GM04504 (cell line): ENCODE results near the gene HEATR5A.
"Not testable (repeated sequence)": the region's sequence is repeated elsewhere in the genome, so short reads cannot be mapped to it uniquely, and the experiment has no call there.

Experiments
- DNase-seq: peaks from one replicate; pipeline ENCODE4 v3.0.0-alpha.2; 2012; ENCODE audit warnings: low read depth

The HEATR5A gene

DNA sequence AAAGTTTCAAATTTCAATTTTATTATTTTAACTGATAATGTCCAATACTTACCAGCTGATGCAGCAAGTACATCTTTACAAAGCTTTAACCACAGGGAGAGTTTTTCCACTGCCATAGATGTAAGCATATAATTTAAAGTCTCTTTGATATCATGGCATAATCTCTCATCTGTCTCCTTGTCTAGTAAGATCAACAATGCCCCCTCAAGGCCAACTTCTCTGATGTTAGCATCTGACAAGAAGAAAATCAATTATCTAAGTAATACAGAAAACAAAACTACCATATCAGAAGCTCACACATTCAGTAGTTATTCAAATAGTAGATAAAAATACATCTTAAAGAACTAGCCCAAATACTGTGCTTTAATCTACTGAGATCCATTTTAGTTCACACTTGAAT lies 94.2 kb downstream of the HEATR5A start:
- DNase-seq = no peak

DNA sequence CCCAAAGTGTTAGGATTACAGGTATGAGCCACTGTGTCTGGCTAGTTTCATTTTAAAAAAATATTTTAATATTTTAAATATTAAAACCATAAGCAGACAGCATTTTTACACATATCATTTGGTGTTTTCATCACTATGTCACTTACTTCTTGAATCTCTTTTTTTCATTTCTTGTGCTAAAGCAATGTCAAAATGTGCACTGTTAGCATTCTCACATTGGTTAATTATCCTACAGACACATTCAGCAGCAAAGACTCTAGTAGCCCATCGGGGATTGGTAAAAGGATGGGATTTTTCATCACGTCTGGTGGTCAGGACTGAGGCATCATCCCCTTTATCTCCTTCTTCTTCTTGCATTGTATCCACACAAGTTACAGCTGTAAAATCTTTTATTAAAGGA lies 96.9 kb downstream of the HEATR5A start:
- DNase-seq = no peak

DNA sequence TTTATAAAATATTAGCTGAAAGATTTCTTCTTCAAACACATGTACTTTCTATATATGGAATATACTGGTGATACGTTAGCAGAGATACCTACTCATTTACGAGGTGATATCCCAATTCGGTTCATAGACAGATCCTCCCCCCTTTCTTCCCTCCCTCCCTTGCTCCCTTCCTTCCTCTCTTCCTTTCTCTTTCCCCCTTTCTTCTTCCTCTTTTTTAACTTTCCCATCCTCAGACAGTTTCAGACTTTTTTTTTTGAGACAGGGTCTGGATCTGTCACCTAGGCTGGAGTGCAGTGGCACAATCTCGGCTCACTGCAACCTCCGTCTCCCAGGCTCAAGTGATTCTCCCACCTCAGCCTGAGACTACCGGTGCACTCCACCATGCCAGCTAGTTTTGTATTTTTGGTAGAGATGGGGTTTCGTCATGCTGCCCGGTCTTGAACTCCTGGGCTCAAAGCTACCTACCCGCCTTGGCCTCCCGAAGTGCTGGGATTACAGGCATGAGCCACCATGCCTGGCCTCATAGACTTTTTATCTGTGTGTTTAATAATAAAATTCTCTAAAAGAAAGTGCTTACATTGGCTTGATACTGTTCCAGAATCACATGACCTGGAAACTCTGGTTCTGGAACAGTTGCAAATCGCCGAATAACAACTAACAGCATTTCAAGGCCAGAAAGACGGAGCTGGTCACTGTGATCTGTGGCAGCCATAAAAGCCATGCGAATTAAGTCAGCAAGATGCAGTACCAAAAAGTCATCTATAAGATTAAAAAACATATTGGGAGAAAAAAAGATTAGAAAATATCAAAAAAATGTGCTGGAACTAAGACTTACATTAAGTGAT lies 99.2 kb downstream of the HEATR5A start:
- no peak for DNase-seq

DNA sequence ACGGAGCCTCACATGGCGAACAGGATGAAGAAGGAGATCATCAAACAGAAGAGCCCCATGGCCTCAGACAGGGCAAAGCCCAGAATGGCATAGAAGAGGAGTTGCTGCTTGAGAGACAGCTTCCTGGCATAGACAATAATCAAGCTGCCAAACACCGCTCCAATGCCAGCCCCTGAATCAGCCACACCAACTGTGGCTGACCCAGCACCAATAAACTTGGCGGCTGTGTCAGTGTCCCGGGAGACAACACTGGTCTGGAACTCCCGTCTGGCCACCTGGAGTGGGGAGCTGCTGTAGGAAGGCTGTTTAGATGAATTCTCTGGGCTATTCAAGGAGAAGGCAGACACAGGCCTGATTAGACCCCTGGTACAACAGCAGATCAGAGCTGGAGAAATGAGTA lies 100.1 kb downstream of the HEATR5A start:
- DNase-seq = no peak

DNA sequence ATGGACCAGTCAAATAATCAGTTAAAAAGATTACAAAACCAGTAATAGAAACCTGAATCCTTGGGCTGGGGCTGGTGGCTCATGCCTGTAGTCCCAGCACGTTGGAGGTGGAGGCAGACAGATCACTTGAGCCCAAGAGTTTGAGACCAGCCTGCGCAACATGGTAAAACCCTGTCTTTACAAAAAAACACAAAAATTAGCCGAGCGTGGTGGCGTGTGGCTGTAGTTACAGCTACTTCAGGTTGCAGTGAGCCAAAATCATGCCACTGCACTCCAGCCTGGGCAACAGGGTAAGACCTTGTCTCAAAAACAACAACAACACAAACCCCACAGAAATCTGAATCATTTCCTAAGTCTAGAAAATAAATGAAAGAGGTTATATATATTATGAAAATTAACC lies 100.6 kb downstream of the HEATR5A start:
- no peak for DNase-seq

DNA sequence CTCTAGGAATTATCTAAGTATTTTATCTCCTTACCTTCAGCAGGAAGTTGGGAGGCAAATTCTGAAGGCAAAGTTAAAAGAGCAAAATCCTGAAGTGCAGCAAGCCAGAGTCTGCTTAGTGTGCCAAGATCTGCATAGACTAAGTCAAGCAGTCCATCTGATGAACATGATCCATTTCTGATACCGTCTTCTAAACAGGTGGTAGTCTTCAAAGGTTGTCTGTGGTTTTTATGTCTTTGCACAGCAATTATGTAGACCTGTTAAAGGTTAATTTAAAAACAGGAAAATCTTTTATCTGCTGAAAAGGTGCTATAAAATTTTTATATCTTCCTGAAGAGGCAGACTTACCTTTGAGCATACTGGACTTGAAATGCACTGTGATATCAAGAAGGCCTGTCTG lies 107.4 kb downstream of the HEATR5A start:
- DNase-seq = no peak

DNA sequence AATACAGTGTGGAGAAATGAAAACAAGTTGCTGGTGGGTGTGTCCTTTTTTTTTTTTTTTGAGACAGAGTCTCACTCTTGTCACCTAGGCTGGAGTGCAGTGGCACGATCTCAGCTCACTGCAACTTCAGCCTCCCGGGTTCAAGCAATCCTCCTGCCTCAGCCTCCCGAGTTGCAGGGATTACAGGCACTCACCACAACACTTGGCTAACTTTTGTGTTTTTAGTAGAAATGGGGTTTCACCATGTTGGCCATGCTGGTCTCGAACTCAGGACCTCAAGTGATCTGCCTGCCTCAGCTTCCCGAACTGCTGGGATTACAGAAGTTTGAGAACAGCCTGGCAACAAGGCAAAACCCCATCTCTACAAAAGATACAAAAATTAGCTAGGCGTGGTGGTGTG lies 108.0 kb downstream of the HEATR5A start:
- not testable (repeated sequence) for DNase-seq

DNA sequence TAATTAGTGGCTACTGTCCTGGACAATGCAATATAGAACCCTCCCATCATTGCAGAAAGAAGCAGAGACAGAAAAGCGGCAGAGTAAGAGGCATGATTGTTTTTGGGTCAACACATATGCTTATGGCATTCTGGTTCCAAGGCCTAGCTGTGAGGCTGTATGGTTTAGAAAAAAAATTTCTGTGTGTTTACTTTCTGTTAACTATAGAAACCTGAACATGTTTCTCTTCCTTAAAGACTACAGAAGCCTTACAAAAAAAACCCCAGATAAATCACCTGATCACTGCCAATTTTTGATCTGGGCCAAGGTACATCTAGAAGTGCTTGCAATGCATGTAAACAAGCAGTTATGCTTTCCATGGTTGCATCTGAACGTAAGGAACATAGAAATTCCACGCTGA lies 112.7 kb downstream of the HEATR5A start:
- no peak for DNase-seq

DNA sequence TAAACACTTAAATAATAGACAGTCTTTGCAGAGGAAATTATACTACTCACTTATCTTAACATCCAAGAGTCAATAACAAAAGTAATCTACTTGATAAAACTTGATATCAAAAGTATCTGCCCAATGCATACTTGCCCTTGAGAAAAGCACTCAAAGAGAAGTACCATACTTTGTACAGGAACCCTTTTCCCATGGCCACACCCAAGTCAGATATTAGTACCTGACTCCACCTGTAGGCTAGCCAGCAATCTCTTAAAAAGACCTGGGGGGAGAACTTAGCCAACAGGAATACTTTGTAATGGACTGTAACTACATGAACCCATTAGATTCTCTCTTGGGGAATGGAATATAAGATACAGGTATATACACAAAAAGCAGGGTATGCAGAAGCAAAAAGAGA lies 113.2 kb downstream of the HEATR5A start:
- no peak for DNase-seq

DNA sequence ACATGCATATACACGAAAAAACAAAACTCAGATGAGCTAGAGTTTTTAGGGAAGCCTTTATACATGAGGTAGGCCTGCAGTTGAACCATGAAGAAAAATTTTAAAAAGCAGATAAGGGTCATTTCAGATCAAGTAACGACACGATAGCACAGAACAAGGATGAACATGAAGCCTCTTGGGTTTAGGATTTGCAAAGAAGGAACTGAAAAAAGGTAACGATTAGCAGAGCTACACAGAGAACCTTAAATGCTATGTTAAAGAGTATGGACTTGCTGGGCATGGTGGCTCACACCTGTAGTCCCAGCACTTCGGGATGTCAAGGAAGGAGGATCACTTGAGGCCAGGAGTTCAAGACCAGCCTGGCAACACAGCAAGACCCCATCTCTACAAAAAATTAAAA lies 116.7 kb downstream of the HEATR5A start:
- no peak for DNase-seq

DNA sequence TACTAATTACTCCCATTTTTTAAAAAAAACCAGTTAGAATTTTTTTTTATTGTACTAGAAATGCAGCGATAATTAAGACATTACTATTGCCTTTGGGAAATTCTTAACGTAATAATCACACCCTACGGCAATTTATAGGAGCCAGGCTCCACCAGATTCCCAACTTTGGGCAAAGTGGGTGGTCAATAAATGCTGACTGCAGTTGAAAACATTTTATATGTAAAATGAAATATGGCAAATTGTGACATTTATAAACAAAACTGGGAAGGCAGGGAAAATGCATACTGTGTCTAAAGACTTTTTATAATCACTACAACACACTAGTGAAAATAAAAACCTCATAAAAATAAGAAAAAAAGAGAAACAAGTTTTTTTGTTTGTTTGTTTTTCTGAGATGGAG lies 119.5 kb downstream of the HEATR5A start:
- DNase-seq = no peak

DNA sequence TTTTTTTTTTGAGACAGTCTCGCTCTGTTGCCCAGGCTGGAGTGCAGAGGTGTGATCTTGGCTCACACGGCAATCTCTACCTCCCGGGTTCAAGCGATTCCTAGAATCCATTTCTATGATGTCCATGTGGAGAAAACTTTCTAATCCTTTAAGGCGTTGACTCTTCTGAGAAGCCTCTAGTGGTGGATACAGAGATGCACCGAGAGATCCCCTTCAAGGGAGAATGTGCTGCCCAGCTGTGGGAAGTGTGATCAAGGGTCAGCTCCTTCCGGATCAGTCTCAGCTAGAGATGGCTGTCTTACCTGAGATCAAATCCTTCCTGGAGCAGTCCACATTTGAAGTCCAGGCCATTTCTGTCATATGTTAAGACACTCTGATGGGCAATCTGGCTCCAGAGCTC lies 120.1 kb downstream of the HEATR5A start:
- no peak for DNase-seq

DNA sequence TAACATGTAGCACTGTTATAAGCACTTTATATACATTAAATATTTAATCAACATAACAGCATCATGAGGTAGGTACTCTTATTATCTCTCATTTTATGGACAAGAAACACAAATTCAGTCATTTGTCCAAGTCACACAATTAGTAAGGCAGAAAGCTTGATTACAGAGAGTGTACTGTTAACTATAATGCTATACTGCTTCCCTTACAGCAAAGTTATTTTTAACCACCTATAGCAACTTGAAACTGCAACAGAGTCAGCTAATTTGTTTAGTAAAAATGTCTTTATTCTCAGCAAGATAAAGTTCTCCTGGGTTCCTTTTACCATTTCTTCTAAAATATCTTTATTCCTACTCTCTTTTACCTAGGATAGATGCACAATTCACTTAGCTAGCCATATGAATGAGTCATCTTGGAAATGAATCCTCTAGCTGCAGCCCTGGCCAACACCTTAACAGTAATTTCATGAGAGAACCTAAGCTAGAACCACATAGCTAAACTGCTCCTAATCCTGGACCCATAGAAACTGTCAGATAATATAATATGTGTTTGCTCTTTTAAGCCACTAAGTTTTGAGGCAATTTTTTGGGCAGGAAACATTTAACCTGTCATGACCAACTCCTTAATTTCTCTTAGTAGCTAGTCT lies 122.5 kb downstream of the HEATR5A start:
- no peak for DNase-seq

DNA sequence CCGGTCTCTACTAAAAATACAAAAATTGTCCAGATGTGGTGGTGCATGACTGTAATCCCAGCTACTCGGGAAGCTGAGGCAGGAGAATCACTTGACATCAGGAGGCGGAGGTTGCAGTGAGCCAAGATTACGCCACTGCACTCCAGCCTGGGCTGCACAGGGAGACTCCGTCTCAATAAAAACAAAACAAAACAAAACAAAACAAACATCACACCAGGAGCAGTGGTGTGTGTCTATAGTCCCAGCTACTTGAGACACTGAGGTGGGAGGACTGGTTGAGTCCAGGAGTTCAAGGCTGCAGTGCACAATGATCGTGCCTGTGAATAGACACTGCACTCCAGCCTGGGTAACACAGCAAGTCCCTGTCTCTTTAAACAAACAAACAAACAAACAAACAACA lies 123.2 kb downstream of the HEATR5A start:
- DNase-seq = no peak

DNA sequence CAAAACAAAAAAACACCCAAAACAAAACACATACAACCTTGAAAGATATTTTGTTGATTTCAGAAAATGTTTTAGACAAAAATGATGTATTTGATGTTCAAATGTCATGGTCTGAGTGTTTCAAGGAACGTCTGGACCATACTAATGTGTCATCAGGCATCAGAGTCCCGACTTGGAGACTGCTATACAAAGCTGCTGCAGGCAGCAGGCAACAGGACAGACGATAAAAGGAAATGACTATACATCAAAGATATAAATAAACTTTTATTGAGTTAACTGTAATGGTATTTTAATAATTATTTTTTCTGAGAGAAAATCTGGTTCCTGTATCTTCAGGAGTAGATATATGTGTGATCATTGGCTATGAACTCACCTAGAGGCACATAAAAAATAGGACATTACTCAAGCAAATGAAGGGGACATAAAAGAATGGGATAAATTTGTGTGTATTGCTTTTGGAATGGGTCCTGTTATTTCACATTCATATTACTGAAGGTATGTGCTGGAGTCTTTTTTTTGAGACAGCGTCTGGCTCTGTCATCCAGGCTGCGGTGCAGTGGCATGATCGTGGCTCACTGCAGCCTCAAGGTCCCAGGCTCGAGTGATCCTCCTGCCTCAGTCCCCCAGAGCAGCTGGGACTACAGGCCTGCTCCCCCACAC lies 125.5 kb downstream of the HEATR5A start:
- DNase-seq = no peak

DNA sequence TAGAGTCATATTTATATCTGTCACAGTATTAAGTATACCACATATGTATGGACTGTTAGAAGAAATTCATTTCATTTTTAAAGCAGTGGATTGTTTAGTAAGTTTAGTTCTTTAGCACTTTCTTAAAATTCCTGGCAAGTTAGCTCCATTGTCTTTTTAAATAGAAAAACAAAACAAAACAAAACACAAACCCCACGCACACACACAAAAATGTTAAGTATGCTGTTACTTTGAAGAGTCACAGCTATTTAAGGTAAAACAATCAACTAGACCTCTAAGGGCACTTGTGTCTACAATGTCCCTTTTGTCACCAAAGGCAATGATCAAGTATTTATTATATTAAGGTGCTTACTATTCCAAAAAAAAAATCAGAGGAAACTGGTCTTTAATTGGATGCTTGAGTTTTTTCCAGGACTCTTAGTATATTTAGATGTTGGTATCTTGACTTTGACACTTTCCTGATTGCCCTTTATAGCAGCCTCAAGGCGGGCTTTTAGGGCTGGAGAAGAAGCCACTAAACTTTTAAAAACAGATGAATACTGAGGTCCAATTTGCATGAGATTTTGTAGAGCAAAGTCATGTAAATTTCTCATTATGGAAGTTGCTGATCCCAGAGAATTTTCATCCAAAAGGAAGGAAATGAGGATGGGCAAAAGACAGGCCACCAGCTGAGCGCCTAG lies 127.3 kb downstream of the HEATR5A start:
- DNase-seq = no peak

DNA sequence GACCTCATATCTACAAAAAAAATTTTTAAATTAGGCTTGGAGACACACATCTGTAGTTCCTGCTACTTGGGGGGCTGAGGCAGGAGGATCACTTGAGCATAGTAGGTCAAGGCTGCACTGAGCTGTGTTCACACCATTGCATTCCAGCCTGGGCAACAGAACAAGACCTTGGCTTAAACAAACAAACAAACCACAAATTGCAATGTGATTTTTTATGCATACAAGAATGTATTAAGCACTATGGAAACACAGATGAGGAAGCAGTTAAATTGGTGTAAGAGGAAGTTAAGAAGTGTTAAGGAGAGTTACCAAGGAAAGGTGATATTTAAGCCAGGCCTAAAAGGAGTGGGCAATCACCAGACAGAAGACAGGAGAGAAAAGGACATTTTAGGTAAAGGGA lies 129.1 kb downstream of the HEATR5A start:
- no peak for DNase-seq

DNA sequence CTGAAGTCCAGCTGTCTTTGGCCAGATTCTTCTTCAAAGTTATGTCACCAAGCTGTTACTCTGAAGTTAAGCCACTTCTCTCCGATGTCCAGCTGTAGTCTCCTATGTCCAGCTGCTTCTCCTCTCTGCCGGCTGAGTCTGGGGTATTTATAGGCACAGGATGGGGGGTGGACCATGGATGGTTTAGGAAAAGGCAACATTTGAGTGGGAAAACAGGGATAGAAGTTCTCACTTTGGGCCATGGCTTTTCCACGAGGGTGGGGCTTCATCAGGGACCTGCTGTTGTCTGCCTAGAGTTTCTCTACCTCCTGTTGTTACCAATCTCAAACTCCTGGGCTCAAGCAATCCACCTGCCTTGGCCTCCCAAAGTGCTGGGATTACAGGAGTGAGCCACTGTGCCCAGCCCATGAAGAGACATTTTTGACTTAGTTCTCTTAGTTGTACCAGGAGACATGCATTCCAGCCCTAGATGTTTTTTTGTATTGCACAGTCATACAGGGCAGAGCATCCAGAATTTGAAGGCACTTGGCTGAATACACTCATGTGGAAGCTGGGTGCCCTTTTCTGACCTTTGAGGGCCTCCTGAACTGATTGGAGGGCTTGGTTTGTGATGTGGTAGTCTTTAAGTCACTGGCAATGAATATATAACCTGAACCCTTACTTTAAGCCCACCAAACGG lies 132.9 kb downstream of the HEATR5A start:
- DNase-seq = no peak

DNA sequence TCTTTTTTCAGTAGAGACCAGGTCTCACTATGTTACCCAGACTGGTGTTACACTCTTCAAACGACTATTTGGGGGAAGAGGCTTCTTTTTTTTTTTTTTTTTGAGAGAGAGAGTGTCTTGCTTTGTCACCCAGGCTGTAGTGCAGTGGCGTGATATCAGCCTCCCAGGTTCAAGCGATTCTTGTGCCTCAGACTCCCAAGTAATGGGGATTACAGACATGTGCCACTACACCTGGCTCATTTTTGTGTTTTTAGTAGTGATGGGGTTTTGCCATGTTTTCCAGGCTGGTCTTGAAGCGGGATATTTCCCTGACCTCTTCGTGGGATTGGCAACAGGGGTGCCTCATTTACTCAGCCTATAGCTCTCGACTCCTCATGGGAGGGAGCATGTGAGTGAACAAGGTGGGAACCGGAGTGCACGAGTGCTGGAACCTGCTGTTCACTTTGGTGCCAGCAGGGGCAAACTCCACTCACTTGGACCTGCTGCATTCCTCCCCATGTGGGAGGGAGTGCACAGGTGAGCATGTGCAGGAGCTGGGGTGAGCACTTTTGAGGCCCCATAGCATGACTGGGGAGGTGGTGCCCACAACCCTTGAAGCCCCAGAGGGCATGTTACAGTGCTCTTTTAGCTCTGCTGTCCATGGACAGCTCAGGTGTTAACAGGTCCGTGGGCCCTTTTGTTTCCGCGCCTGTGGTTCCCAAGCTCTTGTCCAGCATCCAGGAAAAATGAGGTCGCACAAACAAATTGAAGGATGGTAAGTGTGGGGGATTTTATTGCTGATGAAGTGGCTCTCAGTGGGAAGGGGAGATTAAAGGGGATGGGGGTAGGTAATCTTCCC lies 133.7 kb downstream of the HEATR5A start:
- no peak for DNase-seq

DNA sequence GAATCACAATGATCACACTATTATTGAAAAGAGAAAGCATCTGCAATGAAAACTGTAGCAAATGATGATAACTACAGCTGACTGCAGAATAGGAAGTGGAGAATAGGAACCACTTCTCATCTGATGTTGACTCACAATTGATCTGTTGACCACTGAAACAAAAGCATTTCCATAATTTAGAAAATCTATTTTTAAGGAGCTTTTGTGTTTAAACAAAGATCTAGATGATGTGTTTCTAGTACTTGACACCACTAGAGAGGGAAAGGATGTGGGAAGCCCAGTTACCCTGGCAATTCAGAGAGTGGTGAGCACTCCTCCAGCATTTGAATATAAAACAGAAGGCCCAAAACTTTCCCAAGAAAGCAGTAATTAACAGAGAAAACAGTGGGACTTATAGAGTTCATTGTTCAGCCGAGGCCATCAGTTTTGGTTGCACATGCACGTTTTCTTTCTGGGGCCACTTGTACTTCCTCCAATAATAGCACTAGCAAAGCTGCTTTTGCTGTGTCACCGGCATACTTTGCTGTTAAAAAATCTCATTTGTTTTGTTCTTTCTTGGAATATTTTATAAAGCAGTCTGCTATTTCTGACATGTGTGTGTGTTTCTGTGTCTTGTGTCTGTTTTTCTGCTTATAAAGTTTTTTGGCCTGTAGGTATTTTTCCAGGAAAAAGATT lies 136.6 kb downstream of the HEATR5A start:
- no peak for DNase-seq

DNA sequence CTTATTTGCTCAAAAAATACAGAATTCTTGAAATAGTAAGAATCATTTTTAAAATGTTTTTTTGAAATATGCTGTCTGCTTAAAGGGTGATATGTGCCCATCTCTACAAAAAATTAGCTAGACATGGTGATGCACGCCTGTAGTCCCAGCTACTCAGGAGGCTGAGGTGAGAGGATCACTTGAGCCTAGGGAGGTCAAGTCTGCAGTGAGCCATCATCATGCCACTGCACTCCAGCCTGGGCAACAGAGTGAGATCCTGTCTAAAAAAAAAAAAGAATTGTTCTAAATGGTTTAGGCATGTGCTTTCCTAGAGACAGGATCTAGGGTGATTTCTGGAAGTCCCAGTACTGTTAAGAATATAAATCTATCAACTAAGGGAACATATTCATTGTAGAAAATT lies 137.2 kb downstream of the HEATR5A start:
- DNase-seq = no peak
